ENCODE results near the gene CDK17.

GRCh38 chr12:96241846-96242256, 158.4 kb downstream of the CDK17 start:
- TF ChIP-seq CTCF (IDR thresholded peaks at IDR 0.05): no peak
- TF ChIP-seq POLR2A (IDR thresholded peaks at IDR 0.05): no peak
